IPS-15b (cell line): Measurements from ENCODE around the gene MRPL24.

Experiments used
- H3K27me3 ChIP-seq: one replicate; pipeline ENCODE4 v1.6.1; 2013; ENCODE audit warnings: low read length; ENCODE audit not compliant: control insufficient read depth, insufficient read depth
- H3K36me3 ChIP-seq: one replicate; pipeline ENCODE4 v1.6.1; 2013; ENCODE audit warnings: low read length; ENCODE audit not compliant: control insufficient read depth, insufficient read depth
- H3K4me1 ChIP-seq: one replicate; pipeline ENCODE4 v1.6.1; 2013; ENCODE audit warnings: mild to moderate bottlenecking, low read length; ENCODE audit not compliant: control insufficient read depth, insufficient read depth
- H3K4me3 ChIP-seq: one replicate; pipeline ENCODE4 v1.5.1; 2013; ENCODE audit warnings: low read depth, low read length
- H3K9ac ChIP-seq: one replicate; pipeline ENCODE4 v1.6.1; 2013; ENCODE audit warnings: low read depth, mild to moderate bottlenecking, low read length
- H3K9me3 ChIP-seq: one replicate; pipeline ENCODE4 v1.6.1; 2013; ENCODE audit warnings: mild to moderate bottlenecking, low read length; ENCODE audit not compliant: control insufficient read depth, insufficient read depth

MRPL24 gene

DNA sequence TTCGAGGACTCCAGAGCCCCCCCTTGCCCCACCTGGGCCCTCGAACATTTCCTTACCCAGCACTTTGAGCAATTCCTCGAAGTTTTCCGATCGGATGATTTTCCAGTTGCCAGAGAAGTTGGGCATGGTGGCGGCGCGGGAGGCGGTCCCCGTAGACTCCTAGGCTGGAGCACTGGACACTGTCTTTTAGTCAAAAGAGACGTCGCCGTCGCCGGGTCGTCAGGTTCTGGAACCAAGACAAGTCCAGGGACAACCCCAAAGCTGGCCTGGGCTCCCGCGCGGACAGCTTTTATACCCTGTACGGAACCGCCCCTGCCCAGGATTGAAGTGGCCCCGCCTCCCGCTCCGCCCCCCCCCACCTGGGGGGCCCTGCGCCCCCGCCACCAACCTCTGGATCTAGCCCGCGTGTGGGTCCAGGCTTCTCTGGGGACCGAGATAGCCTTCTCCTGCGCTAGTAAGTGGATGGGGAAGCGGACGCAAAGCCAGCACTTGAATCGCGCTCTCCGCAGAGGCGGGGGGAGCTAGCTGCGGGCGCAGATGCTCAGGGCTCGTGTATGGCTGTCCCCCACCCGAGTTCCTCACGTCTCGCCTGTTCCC is 35.5 kb downstream of the MRPL24 start, which contains the start of gene CRABP2:
Gene CRABP2 (minus strand): TSS at position 263 of the 597 bp plus-strand sequence. CDS start 137 bp downstream, at position 126.
- Histone ChIP-seq H3K4me1 (peaks cover 32% of the 10 kb centered on the region), H3K36me3 (peaks cover 11% of the 10 kb centered on the region), H3K4me3 (peak within 1 kb of the TSS; percentile 85), H3K9ac (peak within 1 kb of the TSS; percentile 79), H3K9me3 (no peaks in the 10 kb centered on the region), H3K27me3 (peaks cover 11% of the 10 kb centered on the region)

GRCh38 chr1:156704930-156705320 is 36.0 kb downstream of the MRPL24 start:
- Histone ChIP-seq H3K9me3 (no peaks in the 10 kb centered on the region), H3K27me3 (peaks cover 11% of the 10 kb centered on the region), H3K4me1 (peaks cover 27% of the 10 kb centered on the region), H3K9ac (peak overlapping the region; percentile 79), H3K36me3 (peaks cover 16% of the 10 kb centered on the region), H3K4me3 (peak overlapping the region; percentile 85)

DNA sequence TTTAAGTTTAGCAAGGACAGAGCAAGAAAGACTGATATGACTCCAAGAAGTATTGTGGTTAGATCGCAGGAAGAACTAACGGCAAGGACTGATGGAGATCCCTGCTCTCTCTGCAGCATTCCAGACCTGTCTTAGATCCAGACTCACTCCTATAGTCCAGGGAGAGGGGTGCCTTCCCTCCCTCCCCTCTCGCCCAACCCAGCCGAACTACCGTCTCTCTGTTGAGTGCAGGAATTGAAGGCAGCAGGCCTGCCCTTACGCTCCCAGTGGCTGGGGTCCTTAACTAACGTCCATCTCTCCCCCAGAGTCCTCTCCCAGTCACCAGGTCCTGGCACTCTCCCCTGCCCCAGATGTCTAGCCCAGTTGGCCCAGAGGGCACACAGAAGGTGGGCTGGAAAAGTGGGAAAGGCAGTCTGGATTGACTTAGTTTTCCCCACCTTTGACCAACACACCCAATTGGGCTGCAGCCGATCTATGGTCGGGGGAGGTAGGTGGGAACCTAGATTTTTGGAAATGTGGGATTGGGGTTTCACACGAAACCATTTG is 36.6 kb downstream of the MRPL24 start:
- Histone ChIP-seq H3K36me3 (peaks cover 22% of the 10 kb centered on the region), H3K27me3 (peaks cover 11% of the 10 kb centered on the region), H3K9me3 (no peaks in the 10 kb centered on the region), H3K4me3 (peak overlapping the region; percentile 85), H3K9ac (peak overlapping the region; percentile 5), H3K4me1 (peaks cover 20% of the 10 kb centered on the region)

GRCh38 chr1:156703741-156704140 is 37.1 kb downstream of the MRPL24 start:
- peaks cover 26% of the 10 kb centered on the region for H3K36me3 ChIP-seq
- H3K9me3 ChIP-seq: no peaks in the 10 kb centered on the region
- H3K4me3 ChIP-seq: peak overlapping the region; percentile 85
- peak overlapping the region; percentile 5 for H3K9ac ChIP-seq
- peaks cover 11% of the 10 kb centered on the region for H3K27me3 ChIP-seq
- peaks cover 15% of the 10 kb centered on the region for H3K4me1 ChIP-seq

GRCh38 chr1:156703336-156703735 is 37.6 kb downstream of the MRPL24 start:
- peaks cover 29% of the 10 kb centered on the region for H3K36me3 ChIP-seq
- H3K9ac ChIP-seq: peak overlapping the region; percentile 5

DNA sequence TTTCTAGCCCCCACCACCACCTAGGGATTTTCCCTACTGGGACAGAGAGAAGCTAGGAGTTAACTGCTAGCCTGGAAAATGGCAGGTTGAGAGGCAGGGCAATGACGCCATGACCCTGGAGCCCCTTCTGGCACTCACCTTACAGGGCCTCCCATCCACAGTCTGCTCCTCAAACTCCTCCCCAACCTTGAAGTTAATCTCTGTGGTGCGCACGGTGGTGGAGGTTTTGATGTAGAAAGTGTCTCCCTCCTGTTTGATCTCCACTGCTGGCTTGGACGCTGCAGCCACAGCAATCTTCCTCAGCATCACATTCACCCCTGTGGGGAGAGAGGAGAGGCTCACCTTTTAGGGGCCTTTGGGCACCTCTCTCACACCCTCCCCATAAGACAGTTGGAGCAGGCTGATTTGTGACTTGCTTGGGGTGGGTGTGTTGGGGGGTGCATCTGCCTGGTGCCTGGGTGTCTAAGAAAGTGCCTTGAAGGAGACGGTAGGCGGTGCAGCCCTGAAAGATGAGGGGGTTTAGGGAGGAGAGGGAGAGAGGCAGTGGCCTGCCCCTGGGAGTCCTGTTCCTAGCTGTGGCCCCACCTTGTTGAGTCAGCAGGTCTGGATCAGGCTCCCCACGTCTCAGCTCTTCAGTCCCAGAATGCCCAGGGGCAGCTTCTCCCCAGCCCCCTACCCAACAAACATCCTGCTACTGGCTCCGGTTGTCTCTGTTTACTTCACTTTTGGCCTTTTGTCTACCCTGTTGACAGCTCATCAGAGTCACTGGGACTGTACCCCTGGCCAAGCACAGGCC is 40.0 kb downstream of the MRPL24 start:
- Histone ChIP-seq H3K4me3 (no peak overlapping the region), H3K36me3 (peaks cover 31% of the 10 kb centered on the region), H3K9ac (no peak overlapping the region), H3K27me3 (peaks cover 11% of the 10 kb centered on the region), H3K9me3 (no peaks in the 10 kb centered on the region), H3K4me1 (peaks cover 7% of the 10 kb centered on the region)

More at GRCh38 chr1:156703336-156703735, 37.6 kb downstream of the MRPL24 start:
- Histone ChIP-seq H3K27me3 (peaks cover 11% of the 10 kb centered on the region), H3K4me3 (peak overlapping the region; percentile 85), H3K4me1 (peaks cover 11% of the 10 kb centered on the region), H3K9me3 (no peaks in the 10 kb centered on the region)

- H3K4me3 ChIP-seq: no peak overlapping the region
- no peaks in the 10 kb centered on the region for H3K9me3 ChIP-seq
- peaks cover 31% of the 10 kb centered on the region for H3K36me3 ChIP-seq
- no peak overlapping the region for H3K9ac ChIP-seq
- H3K27me3 ChIP-seq: peaks cover 2% of the 10 kb centered on the region
- peaks cover 13% of the 10 kb centered on the region for H3K4me1 ChIP-seq
These were observed 41.9 kb downstream of the MRPL24 start for GRCh38 chr1:156698995-156699394.

DNA sequence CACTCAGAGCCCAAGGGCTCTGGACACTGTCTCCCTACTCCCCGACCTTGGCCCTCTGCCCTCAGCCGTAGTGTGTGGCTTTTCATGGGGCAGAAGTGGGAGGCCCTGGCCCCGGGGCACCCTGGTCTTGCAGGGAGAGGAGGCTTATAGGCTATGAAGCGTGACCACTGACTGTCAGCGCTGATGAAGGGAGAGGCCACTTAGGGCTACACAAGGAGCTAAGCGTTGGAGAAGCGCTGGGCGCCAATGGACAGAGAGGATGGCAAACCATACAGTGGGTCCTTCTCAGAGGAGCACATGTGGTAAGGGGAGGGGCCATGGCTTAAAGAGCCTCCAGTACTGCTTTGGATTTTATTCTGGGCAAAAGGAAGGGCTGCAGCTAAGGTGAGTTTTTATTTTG is 43.4 kb downstream of the MRPL24 start:
- no peak overlapping the region for H3K4me3 ChIP-seq

DNA sequence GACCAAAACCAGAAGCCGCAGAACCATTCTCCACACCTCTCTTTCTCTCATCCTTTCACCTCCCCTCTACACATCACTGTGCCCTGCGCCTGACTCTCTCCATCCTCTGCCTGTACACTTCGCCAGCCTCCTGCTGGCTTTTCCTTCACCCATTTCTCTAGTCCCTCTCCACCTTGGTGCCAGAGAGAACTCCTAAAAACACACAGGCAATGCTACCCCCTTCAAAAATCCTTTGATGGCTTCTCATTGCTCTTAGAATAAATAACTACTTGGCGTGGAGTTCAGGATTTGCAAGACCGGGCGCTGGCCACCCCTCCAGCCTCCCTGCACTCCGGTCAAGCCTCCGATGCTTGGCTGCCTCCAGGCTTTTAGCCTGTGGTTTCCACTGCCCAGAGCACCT is 44.1 kb downstream of the MRPL24 start:
- no peak overlapping the region for H3K4me3 ChIP-seq
- no peaks in the 10 kb centered on the region for H3K9me3 ChIP-seq
- no peak overlapping the region for H3K9ac ChIP-seq
- H3K27me3 ChIP-seq: no peaks in the 10 kb centered on the region
- H3K36me3 ChIP-seq: peaks cover 31% of the 10 kb centered on the region
- H3K4me1 ChIP-seq: peaks cover 22% of the 10 kb centered on the region

More for the DNA sequence above, 43.4 kb downstream of the MRPL24 start:
- Histone ChIP-seq H3K9ac (no peak overlapping the region), H3K36me3 (peaks cover 31% of the 10 kb centered on the region), H3K4me1 (peaks cover 17% of the 10 kb centered on the region), H3K9me3 (no peaks in the 10 kb centered on the region), H3K27me3 (no peaks in the 10 kb centered on the region)

GRCh38 chr1:156694690-156694962 is 46.3 kb downstream of the MRPL24 start:
- Histone ChIP-seq H3K36me3 (peaks cover 12% of the 10 kb centered on the region), H3K27me3 (no peaks in the 10 kb centered on the region), H3K9ac (no peak overlapping the region), H3K9me3 (no peaks in the 10 kb centered on the region), H3K4me3 (no peak overlapping the region), H3K4me1 (peaks cover 37% of the 10 kb centered on the region)

GRCh38 chr1:156693848-156694689 is 46.8 kb downstream of the MRPL24 start:
- Histone ChIP-seq H3K4me1 (peaks cover 37% of the 10 kb centered on the region), H3K4me3 (peak overlapping the region; percentile 49), H3K36me3 (peaks cover 7% of the 10 kb centered on the region), H3K9ac (no peak overlapping the region), H3K9me3 (no peaks in the 10 kb centered on the region), H3K27me3 (no peaks in the 10 kb centered on the region)
